OCI-LY7 (cell line): ENCODE data around the gene UGCG. TPM values are rescaled to one million over a fixed set of nuclear protein-coding genes. Genes with fewer than 3 reads are reported as not detected.

Experiments
- BruUV-seq: library from RNA; stranded (reverse); fragments of 400-500 nt; replicated peaks from 2 replicates; lab custom pipeline; 2021; lab: Mats Ljungman, UMichigan
- CTCF ChIA-PET: fragments of 300-600 bp; sonication (Branson Sonifier 250); formaldehyde crosslinking; loops from one replicate; lab custom pipeline; 2022; ENCODE audit warnings: antibody characterized with exemption; ENCODE audit not compliant: unreplicated experiment; lab: Charles Lee
- POLR2A ChIA-PET: fragments of 300-600 bp; sonication (Branson Sonifier 250); formaldehyde crosslinking; loops from one replicate; lab custom pipeline; 2022; ENCODE audit warnings: antibody characterized with exemption; lab: Charles Lee
- DNase-seq: peaks from one replicate; pipeline ENCODE4 v3.0.0-alpha.2; 2015; ENCODE audit warnings: low spot score
- H2AFZ ChIP-seq: fragments of 200-600 bp; sonication (generic), shearing (Covaris generic); 2 replicates; pipeline ENCODE4 v1.6.1; 2014; ENCODE audit warnings: mild to moderate bottlenecking, antibody characterized with exemption, low read length, moderate library complexity
- H3K27ac ChIP-seq: fragments of 200-600 bp; sonication (generic); 2 replicates; pipeline ENCODE4 v1.5.1; 2014; ENCODE audit warnings: mixed run types, low read depth, mild to moderate bottlenecking, moderate library complexity, low read length, inconsistent platforms; ENCODE audit not compliant: poor library complexity, severe bottlenecking
- H3K36me3 ChIP-seq: fragments of 200-600 bp; sonication (generic); 2 replicates; pipeline ENCODE4 v1.6.1; 2014; ENCODE audit warnings: mild to moderate bottlenecking, antibody characterized with exemption, low read length, moderate library complexity, mixed read lengths; ENCODE audit not compliant: insufficient read depth
- H3K4me1 ChIP-seq: fragments of 200-600 bp; sonication (generic); 2 replicates; pipeline ENCODE4 v1.5.1; 2014; ENCODE audit warnings: mild to moderate bottlenecking, low read length; ENCODE audit not compliant: insufficient read depth, poor library complexity, severe bottlenecking
- H3K4me2 ChIP-seq: fragments of 200-600 bp; sonication (generic); 2 replicates; pipeline ENCODE4 v1.6.1; 2014; ENCODE audit warnings: mild to moderate bottlenecking, low read length
- H3K4me3 ChIP-seq: fragments of 200-600 bp; sonication (generic); 2 replicates; pipeline ENCODE4 v1.5.1; 2014; ENCODE audit warnings: mild to moderate bottlenecking, low read depth, low read length; ENCODE audit not compliant: poor library complexity, severe bottlenecking
- H3K79me2 ChIP-seq: fragments of 200-600 bp; sonication (generic); 2 replicates; pipeline ENCODE4 v1.6.1; 2016; ENCODE audit warnings: low read depth, mild to moderate bottlenecking, low read length, moderate library complexity, mixed read lengths; ENCODE audit not compliant: insufficient read depth
- H3K9me2 ChIP-seq: fragments of 200-600 bp; sonication (generic); 2 replicates; pipeline ENCODE4 v1.6.1; 2016; ENCODE audit warnings: mild to moderate bottlenecking, low read length, mixed read lengths; ENCODE audit not compliant: insufficient read depth
- H3K9me3 ChIP-seq: fragments of 200-600 bp; sonication (generic); 2 replicates; pipeline ENCODE4 v1.6.1; 2014; ENCODE audit warnings: mild to moderate bottlenecking, mixed run types, low read length, mixed read lengths
- H4K20me1 ChIP-seq: fragments of 200-600 bp; sonication (generic); 2 replicates; pipeline ENCODE4 v1.6.1; 2014; ENCODE audit warnings: mild to moderate bottlenecking, antibody characterized with exemption, low read length, moderate library complexity, mixed read lengths; ENCODE audit not compliant: insufficient read depth
- CTCF ChIP-seq: fragments of 200-600 bp; sonication (generic); conservative IDR thresholded peaks from 2 replicates; pipeline ENCODE4 v1.5.1; 2014; ENCODE audit warnings: mild to moderate bottlenecking, antibody characterized with exemption, low read length, moderate library complexity, mixed read lengths
- EZH2phosphoT487 ChIP-seq: fragments of 200-600 bp; sonication (generic); IDR thresholded peaks from 2 replicates; pipeline ENCODE4 v1.6.1; 2018; ENCODE audit warnings: low read depth, borderline replicate concordance, mild to moderate bottlenecking, mixed run types, antibody characterized with exemption, low read length, moderate library complexity, mixed read lengths
- intact Hi-C: fragments of 100-400 bp; cut with micrococcal nuclease; formaldehyde crosslinking; loops from one replicate; pipeline ENCODE4 v1.10.0; 2022; ENCODE audit not compliant: unreplicated experiment
- total RNA-seq, 2 experiments: library from RNA; depleted of rRNA in 1 of 2; stranded (reverse); fragments of >200 nt in 1 of 2; shearing (Covaris generic) in 1 of 2; gene quantifications; 2 replicates each; pipeline ENCODE4 v1.2.3, GENCODE V29; 2014 to 2022

UGCG gene
- total RNA-seq, 2 experiments from 2014 or later = 12.9 to 14.7 TPM

GRCh38 chr9:111943200-111943599 is 46.6 kb downstream of the UGCG start:
- Histone ChIP-seq H3K27ac (no peak overlapping the region), H2AFZ (no peak overlapping the region), H3K9me2 (no peaks in the 10 kb centered on the region), H3K4me2 (no peak overlapping the region), H3K36me3 (no peaks in the 10 kb centered on the region), H3K9me3 (no peaks in the 10 kb centered on the region), H3K79me2 (no peaks in the 10 kb centered on the region), H3K4me3 (no peak overlapping the region), H3K4me1 (no peaks in the 10 kb centered on the region), H4K20me1 (no peaks in the 10 kb centered on the region)
- CTCF ChIA-PET = interaction anchor here (0.9 kb wide), 1 partner anchor 9 kb away, joined by 3 read pairs; no protein-coding TSS in a partner anchor
- BruUV-seq = no TSS peak
- TF ChIP-seq EZH2phosphoT487 = no peak
- no peak for TF ChIP-seq CTCF
- POLR2A ChIA-PET = interaction anchor here (0.6 to 1.4 kb wide), 2 partner anchors 10 to 20 kb away, joined by 3 to 5 read pairs; no protein-coding TSS in a partner anchor
- intact Hi-C loops = no loop called here
- no peak for DNase-seq

GRCh38 chr9:111943746-111944145 is 47.1 kb downstream of the UGCG start:
- no peaks in the 10 kb centered on the region for H3K4me1 ChIP-seq
- no peaks in the 10 kb centered on the region for H3K9me2 ChIP-seq
- H3K9me3 ChIP-seq = no peaks in the 10 kb centered on the region
- no peak overlapping the region for H3K27ac ChIP-seq
- no peaks in the 10 kb centered on the region for H4K20me1 ChIP-seq
- intact Hi-C loops = no loop called here
- H3K4me2 ChIP-seq = no peak overlapping the region
- no peaks in the 10 kb centered on the region for H3K36me3 ChIP-seq
- no peak overlapping the region for H2AFZ ChIP-seq
- ChIA-PET CTCF (interaction anchor here (0.9 kb wide), 1 partner anchor 10 kb away, joined by 3 read pairs; no protein-coding TSS in a partner anchor), POLR2A (interaction anchor here (0.6 to 1.4 kb wide), 5 partner anchors 9 to 419 kb away, joined by 3 to 5 read pairs (median 3); no protein-coding TSS in a partner anchor)
- BruUV-seq = no TSS peak
- no peak for DNase-seq
- no peak for TF ChIP-seq EZH2phosphoT487
- TF ChIP-seq CTCF = no peak
- no peak overlapping the region for H3K4me3 ChIP-seq
- no peaks in the 10 kb centered on the region for H3K79me2 ChIP-seq

GRCh38 chr9:111944241-111944866 is 47.7 kb downstream of the UGCG start:
- Histone ChIP-seq H4K20me1 (no peaks in the 10 kb centered on the region), H3K4me2 (no peak overlapping the region), H3K27ac (no peak overlapping the region), H3K4me1 (no peaks in the 10 kb centered on the region), H3K79me2 (no peaks in the 10 kb centered on the region), H3K36me3 (no peaks in the 10 kb centered on the region), H3K9me2 (no peaks in the 10 kb centered on the region), H2AFZ (no peak overlapping the region), H3K9me3 (no peaks in the 10 kb centered on the region), H3K4me3 (no peak overlapping the region)
- ChIA-PET CTCF (no interaction called here), POLR2A (interaction anchor here (0.7 to 1.4 kb wide), 3 partner anchors 9 to 420 kb away, joined by 3 to 5 read pairs (median 3); no protein-coding TSS in a partner anchor)
- intact Hi-C loops = no loop called here
- no TSS peak for BruUV-seq
- no peak for DNase-seq
- TF ChIP-seq EZH2phosphoT487 (no peak), CTCF (no peak)
